ENCODE measurements around the gene PPP1R16B.
"Not testable (repeated sequence)": the region's sequence is repeated elsewhere in the genome, so short reads cannot be mapped to it uniquely, and the experiment has no call there.

The PPP1R16B gene

GRCh38 chr20:38806855-38807655 is 1.6 kb downstream of the PPP1R16B start:
- no peaks in the 10 kb centered on the region for H3K9me3 Mint-ChIP-seq
- H3K4me1 Mint-ChIP-seq = peaks cover 67% of the 10 kb centered on the region
- peak; percentile 61 for ATAC-seq
- peak overlapping the region; percentile 88 for H3K4me3 Mint-ChIP-seq
- H3K27ac Mint-ChIP-seq = peak overlapping the region; percentile 84
- peaks cover 51% of the 10 kb centered on the region for H3K36me3 Mint-ChIP-seq
- H3K27me3 Mint-ChIP-seq = no peaks in the 10 kb centered on the region

GRCh38 chr20:38809942-38810341 is 4.4 kb downstream of the PPP1R16B start:
- Mint-ChIP-seq H3K4me1 (peaks cover 84% of the 10 kb centered on the region), H3K27ac (peak overlapping the region; percentile 84), H3K36me3 (peaks cover 57% of the 10 kb centered on the region), H3K9me3 (no peaks in the 10 kb centered on the region), H3K4me3 (peak overlapping the region; percentile 88), H3K27me3 (no peaks in the 10 kb centered on the region)
- no peak for ATAC-seq

GRCh38 chr20:38810926-38811630 is 5.6 kb downstream of the PPP1R16B start:
- H3K27me3 Mint-ChIP-seq = no peaks in the 10 kb centered on the region
- no peaks in the 10 kb centered on the region for H3K9me3 Mint-ChIP-seq
- H3K4me3 Mint-ChIP-seq = peak overlapping the region; percentile 88
- ATAC-seq = no peak
- H3K4me1 Mint-ChIP-seq = peaks cover 92% of the 10 kb centered on the region
- H3K27ac Mint-ChIP-seq = peak overlapping the region; percentile 84
- H3K36me3 Mint-ChIP-seq = peaks cover 63% of the 10 kb centered on the region

GRCh38 chr20:38811769-38812168 is 6.3 kb downstream of the PPP1R16B start:
- Mint-ChIP-seq H3K9me3 (no peaks in the 10 kb centered on the region), H3K27ac (peak overlapping the region; percentile 84), H3K4me1 (peaks cover 99% of the 10 kb centered on the region), H3K4me3 (peak overlapping the region; percentile 58), H3K27me3 (no peaks in the 10 kb centered on the region), H3K36me3 (peaks cover 64% of the 10 kb centered on the region)
- ATAC-seq = no peak

- ATAC-seq = peak; percentile 20
- Mint-ChIP-seq H3K4me3 (peak overlapping the region; percentile 58), H3K9me3 (peaks cover 2% of the 10 kb centered on the region), H3K27ac (peak overlapping the region; percentile 84), H3K36me3 (peaks cover 64% of the 10 kb centered on the region), H3K4me1 (peaks cover 99% of the 10 kb centered on the region), H3K27me3 (no peaks in the 10 kb centered on the region)
These were observed 6.7 kb downstream of the PPP1R16B start for GRCh38 chr20:38812182-38812581.

GRCh38 chr20:38812709-38813573 is 7.4 kb downstream of the PPP1R16B start:
- Mint-ChIP-seq H3K27ac (peak overlapping the region; percentile 84), H3K27me3 (no peaks in the 10 kb centered on the region), H3K36me3 (peaks cover 64% of the 10 kb centered on the region), H3K9me3 (peaks cover 2% of the 10 kb centered on the region), H3K4me1 (peaks cover 99% of the 10 kb centered on the region), H3K4me3 (peak overlapping the region; percentile 13)
- ATAC-seq = no peak

- H3K4me1 Mint-ChIP-seq = peaks cover 100% of the 10 kb centered on the region
- not testable (repeated sequence) for H3K9me3 Mint-ChIP-seq, H3K27me3 Mint-ChIP-seq, ATAC-seq
- H3K27ac Mint-ChIP-seq = peak overlapping the region; percentile 84
- H3K4me3 Mint-ChIP-seq = peak overlapping the region; percentile 26
- peaks cover 68% of the 10 kb centered on the region for H3K36me3 Mint-ChIP-seq
These were observed 8.1 kb downstream of the PPP1R16B start for GRCh38 chr20:38813574-38813962.

- H3K4me3 Mint-ChIP-seq = peak overlapping the region; percentile 47
- ATAC-seq = no peak
- peak overlapping the region; percentile 90 for H3K27ac Mint-ChIP-seq
- peaks cover 2% of the 10 kb centered on the region for H3K9me3 Mint-ChIP-seq
- peaks cover 93% of the 10 kb centered on the region for H3K4me1 Mint-ChIP-seq
- H3K27me3 Mint-ChIP-seq = no peaks in the 10 kb centered on the region
- H3K36me3 Mint-ChIP-seq = peaks cover 65% of the 10 kb centered on the region
These were observed 9.9 kb downstream of the PPP1R16B start for GRCh38 chr20:38815446-38815845.

- peaks cover 2% of the 10 kb centered on the region for H3K9me3 Mint-ChIP-seq
- no peak for ATAC-seq
- H3K4me1 Mint-ChIP-seq = peaks cover 88% of the 10 kb centered on the region
- no peaks in the 10 kb centered on the region for H3K27me3 Mint-ChIP-seq
- peak overlapping the region; percentile 90 for H3K27ac Mint-ChIP-seq
- H3K4me3 Mint-ChIP-seq = no peak overlapping the region
- peaks cover 78% of the 10 kb centered on the region for H3K36me3 Mint-ChIP-seq
These were observed 12.9 kb downstream of the PPP1R16B start for GRCh38 chr20:38818113-38819065.

- no peak overlapping the region for H3K4me3 Mint-ChIP-seq
- no peak overlapping the region for H3K27ac Mint-ChIP-seq
These were observed 20.0 kb downstream of the PPP1R16B start for GRCh38 chr20:38825571-38825900.

GRCh38 chr20:38825901-38826625 is 20.6 kb downstream of the PPP1R16B start:
- Mint-ChIP-seq H3K27me3 (no peaks in the 10 kb centered on the region), H3K4me3 (no peak overlapping the region), H3K36me3 (peaks cover 80% of the 10 kb centered on the region), H3K4me1 (peaks cover 93% of the 10 kb centered on the region), H3K27ac (no peak overlapping the region), H3K9me3 (no peaks in the 10 kb centered on the region)
- no peak for ATAC-seq

More at GRCh38 chr20:38825571-38825900, 20.0 kb downstream of the PPP1R16B start:
- H3K4me1 Mint-ChIP-seq = peaks cover 90% of the 10 kb centered on the region
- no peaks in the 10 kb centered on the region for H3K27me3 Mint-ChIP-seq
- H3K9me3 Mint-ChIP-seq = no peaks in the 10 kb centered on the region
- peaks cover 77% of the 10 kb centered on the region for H3K36me3 Mint-ChIP-seq
- ATAC-seq = no peak

- peaks cover 75% of the 10 kb centered on the region for H3K36me3 Mint-ChIP-seq
- no peak overlapping the region for H3K4me3 Mint-ChIP-seq
- peak overlapping the region; percentile 86 for H3K27ac Mint-ChIP-seq
- no peak for ATAC-seq
- peaks cover 92% of the 10 kb centered on the region for H3K4me1 Mint-ChIP-seq
- no peaks in the 10 kb centered on the region for H3K9me3 Mint-ChIP-seq
- H3K27me3 Mint-ChIP-seq = no peaks in the 10 kb centered on the region
These were observed 22.3 kb downstream of the PPP1R16B start for GRCh38 chr20:38827770-38828281.

GRCh38 chr20:38828514-38829295 is 23.2 kb downstream of the PPP1R16B start:
- peak overlapping the region; percentile 86 for H3K27ac Mint-ChIP-seq
- peaks cover 92% of the 10 kb centered on the region for H3K4me1 Mint-ChIP-seq
- no peak overlapping the region for H3K4me3 Mint-ChIP-seq
- ATAC-seq = no peak
- no peaks in the 10 kb centered on the region for H3K9me3 Mint-ChIP-seq
- no peaks in the 10 kb centered on the region for H3K27me3 Mint-ChIP-seq
- peaks cover 74% of the 10 kb centered on the region for H3K36me3 Mint-ChIP-seq
